NCI-H1105 treated with DMSO at 0.1 percent for 48 hours (cell line): Measurements from ENCODE around the gene FBXO4.
"Not testable (repeated sequence)": the region's sequence is repeated elsewhere in the genome, so short reads cannot be mapped to it uniquely, and the experiment has no call there.

Experiments used
- DNase-seq: peaks from one replicate; lab custom pipeline; 2025; lab: John Stamatoyannopoulos, UW

The FBXO4 gene

GRCh38 chr5:41924526-41924871 lies 582 bp upstream of the FBXO4 start:
- no peak for DNase-seq

DNA sequence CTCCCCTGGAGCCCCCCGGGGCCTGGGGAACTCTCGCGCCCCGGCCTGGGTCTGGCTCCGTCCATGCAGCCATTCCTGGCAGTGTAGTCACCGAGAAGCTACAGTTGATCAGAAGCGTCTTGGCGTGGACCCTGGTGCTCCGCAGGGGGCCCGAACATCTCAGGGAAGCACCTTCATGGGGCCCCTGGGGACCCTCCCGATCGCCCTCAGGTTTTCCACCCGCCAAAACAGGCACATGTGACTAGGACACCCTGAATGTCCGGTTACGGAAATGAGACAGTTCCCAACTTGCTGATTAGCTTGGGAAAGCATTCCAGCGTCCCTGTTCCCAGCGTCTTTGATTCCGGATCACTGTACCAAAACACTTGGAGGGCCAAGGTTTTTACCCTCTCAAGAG lies 472 bp downstream of the FBXO4 start:
- DNase-seq = peak; percentile 33

- no peak for DNase-seq
Measured at GRCh38 chr5:41927604-41928003, 2.5 kb downstream of the FBXO4 start.

- DNase-seq = no peak
Measured at GRCh38 chr5:41929035-41929434, 4.0 kb downstream of the FBXO4 start.

DNA sequence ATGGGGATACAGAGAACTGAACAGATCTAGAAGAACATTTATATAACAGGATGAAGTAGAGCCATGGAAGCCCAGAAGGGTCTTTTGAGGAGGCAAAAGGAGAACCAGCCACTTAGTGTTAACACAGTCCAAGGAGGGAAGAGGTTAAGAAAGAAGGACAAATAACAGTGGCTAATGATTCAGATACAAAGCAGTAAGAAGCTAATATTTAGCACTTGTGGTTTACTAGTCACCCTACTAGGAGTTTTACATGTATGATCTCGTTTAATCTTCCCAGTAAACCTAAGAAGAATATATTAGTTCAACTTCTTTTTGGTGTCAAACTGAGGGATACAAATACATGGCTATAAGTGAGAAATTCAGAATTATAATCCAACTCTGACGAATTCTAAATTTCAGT lies 7.7 kb downstream of the FBXO4 start:
- no peak for DNase-seq

DNA sequence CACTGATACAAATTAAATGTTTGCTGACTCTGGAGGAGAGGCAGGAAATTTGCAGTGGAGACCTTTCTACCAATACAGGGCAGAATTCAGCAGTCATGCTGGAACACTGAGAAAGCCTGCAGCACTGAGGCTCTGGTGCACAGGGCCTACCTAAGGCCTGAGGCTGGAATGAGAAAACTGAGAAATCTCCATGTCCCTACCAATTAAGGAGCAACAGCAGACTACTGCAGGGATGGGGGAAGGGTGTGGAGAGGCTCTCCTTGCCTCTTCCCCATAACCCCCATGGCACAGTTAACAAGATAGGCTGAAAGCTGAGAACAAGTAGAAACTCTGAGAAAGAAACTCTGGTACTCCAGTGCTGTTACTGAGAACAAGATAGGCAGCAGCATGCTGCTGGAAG lies 10.5 kb downstream of the FBXO4 start:
- DNase-seq = no peak

DNA sequence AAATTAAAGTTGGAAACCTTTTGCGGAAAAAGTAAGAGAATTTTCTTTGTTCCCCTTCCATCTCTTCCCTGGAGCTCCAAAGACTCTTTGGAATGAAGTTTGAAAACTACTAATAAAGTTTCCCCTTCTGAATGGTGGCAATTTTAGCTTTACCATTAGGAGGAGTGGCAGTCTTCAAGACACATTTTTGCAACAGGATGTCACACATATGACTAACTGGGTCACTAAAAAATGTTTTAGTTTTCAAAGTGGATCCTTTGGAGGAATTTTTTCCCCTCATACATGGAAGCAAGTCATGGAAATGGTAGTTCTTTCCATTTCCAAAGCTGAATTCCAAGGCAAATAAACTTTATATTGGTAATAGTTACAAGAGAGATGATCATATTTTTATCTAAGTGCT lies 15.6 kb downstream of the FBXO4 start:
- DNase-seq = no peak

- DNase-seq = not testable (repeated sequence)
Measured at GRCh38 chr5:41945332-41945955, 20.4 kb downstream of the FBXO4 start.

DNA sequence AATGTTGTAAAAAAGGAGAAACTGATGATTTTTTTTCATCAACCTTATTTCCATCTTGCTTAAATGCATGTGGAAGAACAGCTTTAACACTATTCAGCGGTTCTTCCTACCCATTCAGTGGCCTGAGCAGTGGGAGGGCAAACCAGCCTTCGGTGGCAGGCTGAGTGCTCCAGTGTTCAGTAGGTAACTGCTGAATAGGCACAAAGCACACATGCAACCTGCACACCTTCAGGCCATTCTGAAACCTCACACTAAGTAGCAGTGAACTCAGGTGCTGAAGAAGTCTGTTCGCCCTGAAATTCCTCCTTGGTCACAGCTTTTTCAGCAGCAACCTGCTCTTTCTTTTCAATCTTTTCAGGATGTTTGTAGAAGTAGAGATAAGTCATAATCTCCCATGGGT lies 26.1 kb downstream of the FBXO4 start:
- DNase-seq = no peak

DNA sequence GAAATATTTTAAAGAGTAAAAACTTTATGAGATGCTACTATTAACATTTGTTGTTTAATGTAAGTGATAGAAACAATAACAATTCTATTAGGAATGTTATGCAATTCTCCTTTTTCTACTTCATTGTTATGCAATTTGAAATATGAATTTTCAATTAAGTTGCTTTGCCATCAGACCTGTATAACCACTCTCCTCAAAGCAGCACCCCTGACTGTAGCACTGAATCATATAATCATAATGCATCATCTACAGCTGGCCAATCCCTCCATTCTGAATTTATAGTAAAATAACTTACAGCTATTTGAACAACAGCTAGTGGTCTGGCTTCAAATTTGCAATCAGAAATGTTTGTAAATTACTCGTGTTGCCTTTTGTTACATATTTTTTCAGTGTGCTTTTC lies 29.2 kb downstream of the FBXO4 start:
- DNase-seq = no peak

GRCh38 chr5:41955432-41956024 lies 30.4 kb downstream of the FBXO4 start:
- no peak for DNase-seq

DNA sequence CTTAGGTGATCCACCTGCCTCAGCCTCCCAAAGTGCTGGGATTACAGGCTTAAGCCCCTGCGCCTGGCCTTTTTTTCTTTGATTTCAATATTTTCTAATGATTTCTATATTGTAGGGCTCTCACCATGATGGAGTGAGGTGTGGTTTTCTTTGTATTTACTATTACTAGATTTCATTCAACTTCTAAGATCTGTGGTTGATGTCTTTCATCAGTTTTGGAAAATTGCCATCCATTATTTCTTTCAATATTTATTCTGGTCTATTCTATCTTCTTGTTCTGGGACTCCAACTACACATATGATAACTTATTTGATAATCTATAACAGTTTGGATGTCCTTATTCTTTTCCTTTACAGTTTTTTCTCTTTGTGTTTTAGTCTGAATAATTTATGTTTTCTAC lies 31.9 kb downstream of the FBXO4 start:
- DNase-seq = no peak

DNA sequence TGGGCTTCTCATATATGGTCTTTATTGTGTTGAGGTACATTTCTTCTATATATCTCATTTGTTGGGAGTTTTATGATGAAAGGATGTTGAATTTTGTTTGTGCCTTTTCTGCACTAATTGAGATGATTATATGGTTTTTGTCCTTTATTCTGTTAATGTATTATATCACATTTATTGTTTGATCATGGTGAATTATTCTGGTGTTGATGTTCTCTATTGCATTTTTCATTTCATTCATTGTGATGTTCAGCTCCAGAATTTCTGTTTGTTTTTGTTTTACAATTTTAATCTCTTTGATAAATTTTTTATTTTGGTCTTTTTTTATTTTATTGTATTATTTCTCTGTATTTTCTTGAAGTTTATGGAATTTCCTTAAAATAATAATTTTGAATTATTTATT lies 35.4 kb downstream of the FBXO4 start:
- DNase-seq = no peak

DNA sequence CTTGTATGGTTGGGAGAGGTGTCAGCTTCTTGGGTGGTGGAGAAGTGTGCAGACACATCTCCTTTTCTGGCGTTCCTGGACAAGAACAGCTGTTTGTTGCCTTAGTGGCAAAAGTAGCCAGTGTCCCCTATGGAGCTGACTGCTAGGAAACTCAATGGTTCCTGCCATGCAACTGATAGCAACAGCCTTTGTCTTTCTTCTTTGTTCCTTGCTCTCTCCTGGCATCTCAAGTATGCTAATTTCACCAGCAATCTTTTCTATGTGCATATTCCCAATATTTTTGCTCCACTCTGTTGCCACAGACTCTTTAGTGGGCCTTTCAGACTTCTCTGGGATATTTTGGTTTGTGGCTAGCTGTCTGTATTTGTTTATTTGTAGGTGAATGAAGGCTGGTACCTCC lies 36.7 kb downstream of the FBXO4 start:
- no peak for DNase-seq

DNA sequence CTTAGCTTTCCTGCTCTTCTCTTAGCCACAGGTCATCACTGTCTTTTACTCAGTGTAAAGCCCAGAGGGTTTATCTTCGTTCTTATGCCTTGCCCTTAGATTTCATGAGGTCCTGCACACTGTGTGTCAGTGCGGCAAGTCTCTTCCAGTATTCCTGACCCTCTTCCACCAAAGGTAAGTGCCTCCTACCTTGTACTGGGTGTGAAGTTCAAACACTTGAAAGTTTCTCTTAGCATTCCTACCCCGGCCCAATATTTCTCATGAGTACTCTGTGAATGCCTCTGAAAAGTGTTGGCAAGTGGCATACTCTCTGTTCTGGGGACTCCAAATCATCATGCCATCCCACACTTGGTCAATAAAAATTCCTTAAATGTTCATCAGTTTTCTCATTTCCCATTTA lies 37.4 kb downstream of the FBXO4 start:
- no peak for DNase-seq

DNA sequence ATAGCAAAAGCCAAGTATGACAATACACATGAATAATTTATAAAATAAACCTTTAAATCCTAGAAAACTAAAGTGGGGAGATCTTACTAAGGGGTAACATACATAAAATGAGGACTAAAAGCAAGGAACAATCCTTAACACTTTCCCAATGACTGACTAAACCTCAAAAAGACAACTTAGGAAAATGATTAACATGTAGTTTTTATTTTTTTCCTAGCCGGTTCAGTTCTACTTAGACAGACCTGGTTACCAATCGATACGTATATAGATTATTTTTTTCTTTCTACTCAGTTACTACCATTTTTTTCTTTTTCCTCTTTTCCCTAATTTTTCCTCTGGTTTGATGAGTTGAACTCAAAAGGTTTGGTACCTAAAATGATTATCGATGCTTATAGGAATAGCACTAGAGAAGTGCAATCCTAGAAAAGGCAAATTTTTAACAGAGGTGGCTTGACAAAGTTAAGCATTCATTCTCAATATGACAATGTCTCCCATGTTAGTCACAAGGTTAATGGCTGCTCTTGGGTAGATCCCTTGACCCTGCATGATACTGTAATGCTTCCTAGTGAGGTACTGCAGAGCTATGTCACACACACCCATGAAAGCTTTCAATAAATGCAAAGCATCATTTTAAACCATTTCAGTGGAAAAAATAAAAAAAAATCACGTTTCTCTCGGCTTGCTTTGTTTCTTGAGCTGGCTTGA lies 41.5 kb downstream of the FBXO4 start:
- no peak for DNase-seq

DNA sequence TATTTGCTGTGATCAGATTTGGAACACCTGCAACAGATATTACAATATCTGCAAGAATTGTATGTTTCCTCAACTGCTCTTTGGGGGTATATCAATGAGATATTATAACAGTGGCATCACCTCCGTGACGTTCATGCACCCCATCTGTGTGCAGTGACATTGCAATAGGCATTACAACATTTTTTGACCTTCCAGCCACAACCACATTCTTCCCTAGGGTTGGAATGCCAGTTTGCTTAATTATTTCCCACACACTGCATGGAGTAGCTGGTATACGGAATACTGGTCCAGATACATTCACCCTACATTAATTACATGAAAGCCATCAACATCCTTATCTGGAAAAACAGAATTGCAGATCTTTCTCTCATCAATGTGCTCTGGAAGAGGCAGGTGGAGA lies 42.3 kb downstream of the FBXO4 start:
- DNase-seq = no peak

- DNase-seq = no peak
Measured at GRCh38 chr5:41968153-41968723, 43.2 kb downstream of the FBXO4 start.

GRCh38 chr5:41973087-41973486 lies 48.0 kb downstream of the FBXO4 start:
- no peak for DNase-seq

DNA sequence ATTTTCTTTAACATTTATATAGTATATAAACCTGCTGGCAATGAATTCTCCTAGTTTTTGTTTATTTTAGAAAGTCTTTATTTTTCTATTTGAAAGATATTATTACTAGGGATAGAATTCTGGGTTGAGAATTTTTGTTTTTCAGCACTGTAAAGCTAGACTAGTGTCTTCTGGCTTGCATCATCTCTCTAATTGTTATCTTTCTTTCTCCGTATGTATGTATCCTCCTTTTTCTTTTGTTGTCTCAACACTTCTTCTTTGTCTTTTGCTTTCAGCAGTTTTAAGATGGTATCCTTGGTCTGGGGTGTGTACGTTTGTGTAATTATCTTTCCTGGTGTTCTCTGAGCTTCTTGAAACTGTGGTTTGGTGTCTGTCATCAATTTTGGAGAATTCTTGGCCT lies 48.8 kb downstream of the FBXO4 start:
- no peak for DNase-seq

GRCh38 chr5:41978676-41979075 lies 53.6 kb downstream of the FBXO4 start:
- DNase-seq = no peak

GRCh38 chr5:41980396-41980795 lies 55.3 kb downstream of the FBXO4 start:
- no peak for DNase-seq

GRCh38 chr5:41980870-41981269 lies 55.8 kb downstream of the FBXO4 start:
- no peak for DNase-seq
